A549 (cell line): ENCODE data around the gene FBN2.

Source experiments
- EP300 ChIP-seq, 2 experiments: fragments of >200 bp; sonication (Bioruptor Twin); formaldehyde crosslinking; IDR thresholded peaks; 2 replicates in 1 of 2; 3 replicates in 1 of 2; pipeline ENCODE4 v1.6.1; 2016 to 2017
- JUN ChIP-seq, 2 experiments: fragments of >200 bp; sonication (Bioruptor Twin); formaldehyde crosslinking; IDR thresholded peaks; 2 replicates in 1 of 2; 3 replicates in 1 of 2; pipeline ENCODE4 v1.6.1; 2016 to 2017
- RAD21 ChIP-seq, 2 experiments: fragments of >200 bp in 1 of 2; sonication (Bioruptor Twin) in 1 of 2; formaldehyde crosslinking in 1 of 2; IDR thresholded peaks in 1 of 2; conservative IDR thresholded peaks in 1 of 2; 2 replicates in 1 of 2; 3 replicates in 1 of 2; pipeline ENCODE4 v1.6.1; 2012 to 2018; ENCODE audit warnings: inconsistent platforms in 1 of 2
- SMC3 ChIP-seq: fragments of >200 bp; sonication (Bioruptor Twin); formaldehyde crosslinking; IDR thresholded peaks from 3 replicates; pipeline ENCODE4 v1.6.1; 2018; ENCODE audit warnings: inconsistent platforms
- ZFP36 ChIP-seq: fragments of 450-650 bp; IDR thresholded peaks from 2 replicates; pipeline ENCODE4 v1.6.1; 2014; ENCODE audit warnings: borderline replicate concordance; ENCODE audit not compliant: partially characterized antibody
- TF ChIP-seq, protein P1 (sequence below): fragments of >200 bp; sonication (Bioruptor Twin); formaldehyde crosslinking; IDR thresholded peaks from 3 replicates; pipeline ENCODE4 v1.5.1; 2016
- TF ChIP-seq, protein P2 (sequence below): IDR thresholded peaks from 2 replicates; pipeline ENCODE4 v1.6.1; 2012
- TF ChIP-seq, protein P3 (sequence below): IDR thresholded peaks from 2 replicates; pipeline ENCODE4 v1.6.1; 2012; ENCODE audit warnings: low read depth, borderline replicate concordance
- TF ChIP-seq, protein P4 (sequence below): IDR thresholded peaks from 2 replicates; pipeline ENCODE4 v1.6.1; 2012
- TF ChIP-seq, protein P5 (sequence below): fragments of 450-650 bp; IDR thresholded peaks from 2 replicates; pipeline ENCODE4 v1.6.1; 2014; ENCODE audit warnings: antibody characterized with exemption

DNA sequence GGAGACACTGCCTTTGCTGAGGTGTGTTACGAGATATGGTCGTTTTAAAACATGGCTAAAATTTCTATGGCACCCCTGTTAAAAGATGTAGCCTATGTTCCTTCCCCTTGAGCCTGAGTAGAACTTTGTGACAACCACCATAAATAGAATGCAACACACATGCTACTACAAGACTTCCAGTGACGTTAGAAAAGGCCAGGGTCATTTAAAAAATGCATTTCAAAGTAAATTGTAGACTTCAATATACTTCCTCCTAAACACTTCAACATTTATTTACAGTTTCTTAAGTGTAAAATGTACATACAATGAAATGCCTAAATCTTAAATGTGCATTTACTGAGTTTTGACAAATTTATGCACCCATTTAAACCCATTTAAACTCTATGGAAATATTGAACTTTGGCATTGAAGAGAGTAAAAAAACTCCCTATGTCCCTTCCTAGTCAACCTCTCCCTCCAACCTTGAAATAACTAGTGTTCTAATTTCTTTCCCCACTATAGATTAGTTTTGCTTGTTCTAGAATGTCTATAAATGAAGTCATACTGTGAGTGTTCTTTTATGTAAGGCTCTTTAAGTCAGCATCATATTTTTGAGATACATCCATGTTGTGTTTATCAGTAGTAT is 294.0 kb downstream of the FBN2 start:
- no peak for TF ChIP-seq SMC3
- TF ChIP-seq RAD21 (conservative IDR thresholded peaks at IDR 0.05 in 1 of 2, IDR thresholded peaks at IDR 0.05 in 1 of 2) = no peak
- TF ChIP-seq, protein P1, sequence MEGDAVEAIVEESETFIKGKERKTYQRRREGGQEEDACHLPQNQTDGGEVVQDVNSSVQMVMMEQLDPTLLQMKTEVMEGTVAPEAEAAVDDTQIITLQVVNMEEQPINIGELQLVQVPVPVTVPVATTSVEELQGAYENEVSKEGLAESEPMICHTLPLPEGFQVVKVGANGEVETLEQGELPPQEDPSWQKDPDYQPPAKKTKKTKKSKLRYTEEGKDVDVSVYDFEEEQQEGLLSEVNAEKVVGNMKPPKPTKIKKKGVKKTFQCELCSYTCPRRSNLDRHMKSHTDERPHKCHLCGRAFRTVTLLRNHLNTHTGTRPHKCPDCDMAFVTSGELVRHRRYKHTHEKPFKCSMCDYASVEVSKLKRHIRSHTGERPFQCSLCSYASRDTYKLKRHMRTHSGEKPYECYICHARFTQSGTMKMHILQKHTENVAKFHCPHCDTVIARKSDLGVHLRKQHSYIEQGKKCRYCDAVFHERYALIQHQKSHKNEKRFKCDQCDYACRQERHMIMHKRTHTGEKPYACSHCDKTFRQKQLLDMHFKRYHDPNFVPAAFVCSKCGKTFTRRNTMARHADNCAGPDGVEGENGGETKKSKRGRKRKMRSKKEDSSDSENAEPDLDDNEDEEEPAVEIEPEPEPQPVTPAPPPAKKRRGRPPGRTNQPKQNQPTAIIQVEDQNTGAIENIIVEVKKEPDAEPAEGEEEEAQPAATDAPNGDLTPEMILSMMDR = no peak
- no peak for TF ChIP-seq JUN (IDR thresholded peaks at IDR 0.05)
- TF ChIP-seq, protein P2, sequence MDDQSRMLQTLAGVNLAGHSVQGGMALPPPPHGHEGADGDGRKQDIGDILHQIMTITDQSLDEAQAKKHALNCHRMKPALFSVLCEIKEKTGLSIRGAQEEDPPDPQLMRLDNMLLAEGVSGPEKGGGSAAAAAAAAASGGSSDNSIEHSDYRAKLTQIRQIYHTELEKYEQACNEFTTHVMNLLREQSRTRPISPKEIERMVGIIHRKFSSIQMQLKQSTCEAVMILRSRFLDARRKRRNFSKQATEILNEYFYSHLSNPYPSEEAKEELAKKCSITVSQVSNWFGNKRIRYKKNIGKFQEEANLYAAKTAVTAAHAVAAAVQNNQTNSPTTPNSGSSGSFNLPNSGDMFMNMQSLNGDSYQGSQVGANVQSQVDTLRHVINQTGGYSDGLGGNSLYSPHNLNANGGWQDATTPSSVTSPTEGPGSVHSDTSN = no peak
- TF ChIP-seq ZFP36 = no peak
- TF ChIP-seq, protein P3, sequence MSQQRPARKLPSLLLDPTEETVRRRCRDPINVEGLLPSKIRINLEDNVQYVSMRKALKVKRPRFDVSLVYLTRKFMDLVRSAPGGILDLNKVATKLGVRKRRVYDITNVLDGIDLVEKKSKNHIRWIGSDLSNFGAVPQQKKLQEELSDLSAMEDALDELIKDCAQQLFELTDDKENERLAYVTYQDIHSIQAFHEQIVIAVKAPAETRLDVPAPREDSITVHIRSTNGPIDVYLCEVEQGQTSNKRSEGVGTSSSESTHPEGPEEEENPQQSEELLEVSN = no peak
- TF ChIP-seq, protein P4, sequence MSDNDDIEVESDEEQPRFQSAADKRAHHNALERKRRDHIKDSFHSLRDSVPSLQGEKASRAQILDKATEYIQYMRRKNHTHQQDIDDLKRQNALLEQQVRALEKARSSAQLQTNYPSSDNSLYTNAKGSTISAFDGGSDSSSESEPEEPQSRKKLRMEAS = no peak
- no peak for TF ChIP-seq EP300 (IDR thresholded peaks at IDR 0.05)
- TF ChIP-seq, protein P5, sequence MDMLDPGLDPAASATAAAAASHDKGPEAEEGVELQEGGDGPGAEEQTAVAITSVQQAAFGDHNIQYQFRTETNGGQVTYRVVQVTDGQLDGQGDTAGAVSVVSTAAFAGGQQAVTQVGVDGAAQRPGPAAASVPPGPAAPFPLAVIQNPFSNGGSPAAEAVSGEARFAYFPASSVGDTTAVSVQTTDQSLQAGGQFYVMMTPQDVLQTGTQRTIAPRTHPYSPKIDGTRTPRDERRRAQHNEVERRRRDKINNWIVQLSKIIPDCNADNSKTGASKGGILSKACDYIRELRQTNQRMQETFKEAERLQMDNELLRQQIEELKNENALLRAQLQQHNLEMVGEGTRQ = no peak
